Activated T-cell treated with anti-CD3 and anti-CD28 coated beads, Interleukin-2, amount 50 U/mL, for 4 hours (primary cell): ENCODE data around the gene CYP27B1. TPM values are rescaled to one million over a fixed set of nuclear protein-coding genes. Genes with fewer than 3 reads are reported as not detected.

Experiments
- ATAC-seq, 2 donors: fragments of 200-7000 bp; cut with Tn5 transposase; one replicate each; pipeline ENCODE4 v1.10.0; 2021
- DNase-seq: peaks from one replicate; pipeline ENCODE4 v3.0.0-alpha.2; 2020
- H3K27me3 Mint-ChIP-seq: one replicate; pipeline ENCODE4 v1.8.0; 2021; ENCODE audit warnings: low read depth, mixed read lengths
- H3K36me3 Mint-ChIP-seq: one replicate; pipeline ENCODE4 v1.8.0; 2022; ENCODE audit warnings: mixed read lengths; ENCODE audit not compliant: insufficient read depth
- H3K4me1 Mint-ChIP-seq: one replicate; pipeline ENCODE4 v1.8.0; 2021; ENCODE audit warnings: low read depth, mixed read lengths
- H3K4me3 Mint-ChIP-seq: one replicate; pipeline ENCODE4 v1.8.0; 2021; ENCODE audit warnings: mild to moderate bottlenecking, moderate library complexity, mixed read lengths
- H3K9me3 Mint-ChIP-seq: one replicate; pipeline ENCODE4 v1.8.0; 2021; ENCODE audit warnings: mixed read lengths
- total RNA-seq, 3 donors: library from RNA; stranded (reverse); gene quantifications; one replicate each; pipeline ENCODE4 v1.2.1, GENCODE V29; 2021

The CYP27B1 gene
- total RNA-seq, 3 donors from 2014 or later, result 18.4 to 19.6 (median 19.5) TPM

GRCh38 chr12:57754411-57755193, 12.3 kb downstream of the CYP27B1 start, which contains the start of gene MARCHF9:
Gene MARCHF9 (plus strand): TSS chr12:57755103. CDS start chr12:57755529, 426 bp downstream.
- peak within 1 kb of the TSS; percentile 86 for H3K4me3 Mint-ChIP-seq
- H3K27me3 Mint-ChIP-seq, result no peaks in the 10 kb centered on the region
- no peaks in the 10 kb centered on the region for H3K9me3 Mint-ChIP-seq
- peaks cover 21% of the 10 kb centered on the region for H3K36me3 Mint-ChIP-seq
- peak; percentile 46 to 48 for ATAC-seq
- peak; percentile 80 for DNase-seq
- H3K4me1 Mint-ChIP-seq, result peaks cover 58% of the 10 kb centered on the region

- Mint-ChIP-seq H3K36me3 (peaks cover 24% of the 10 kb centered on the region), H3K4me3 (peak overlapping the region; percentile 86), H3K27me3 (no peaks in the 10 kb centered on the region)
Observed at GRCh38 chr12:57753756-57754337, 13.0 kb downstream of the CYP27B1 start.

GRCh38 chr12:57752668-57753000, 14.2 kb downstream of the CYP27B1 start:
- H3K36me3 Mint-ChIP-seq, result peaks cover 25% of the 10 kb centered on the region
- ATAC-seq (no peak), DNase-seq (no peak)
- no peaks in the 10 kb centered on the region for H3K27me3 Mint-ChIP-seq
- H3K4me1 Mint-ChIP-seq, result peaks cover 54% of the 10 kb centered on the region
- peak overlapping the region; percentile 96 for H3K4me3 Mint-ChIP-seq
- H3K9me3 Mint-ChIP-seq, result no peaks in the 10 kb centered on the region

More at GRCh38 chr12:57753756-57754337, 13.0 kb downstream of the CYP27B1 start:
- DNase-seq (no peak), ATAC-seq (no peak)
- Mint-ChIP-seq H3K4me1 (peaks cover 54% of the 10 kb centered on the region), H3K9me3 (no peaks in the 10 kb centered on the region)

- ATAC-seq (peak; percentile 71 to 76), DNase-seq (peak; percentile 96)
- H3K36me3 Mint-ChIP-seq, result peaks cover 30% of the 10 kb centered on the region
- H3K27me3 Mint-ChIP-seq, result no peaks in the 10 kb centered on the region
- peaks cover 53% of the 10 kb centered on the region for H3K4me1 Mint-ChIP-seq
- peak within 1 kb of the TSS; percentile 96 for H3K4me3 Mint-ChIP-seq
- no peaks in the 10 kb centered on the region for H3K9me3 Mint-ChIP-seq
Observed at GRCh38 chr12:57751788-57752667, 14.8 kb downstream of the CYP27B1 start, which contains the start of gene CDK4. Gene CDK4 (minus strand): TSS chr12:57752310. CDS start chr12:57751717, 593 bp downstream.

- Mint-ChIP-seq H3K4me3 (peak overlapping the region; percentile 96), H3K9me3 (no peaks in the 10 kb centered on the region), H3K27me3 (no peaks in the 10 kb centered on the region), H3K4me1 (peaks cover 48% of the 10 kb centered on the region), H3K36me3 (peaks cover 32% of the 10 kb centered on the region)
- DNase-seq (no peak), ATAC-seq (no peak)
Observed at GRCh38 chr12:57751432-57751787, 15.5 kb downstream of the CYP27B1 start.

- no peaks in the 10 kb centered on the region for H3K9me3 Mint-ChIP-seq
- no peak for ATAC-seq
- no peaks in the 10 kb centered on the region for H3K27me3 Mint-ChIP-seq
- DNase-seq, result no peak
- peaks cover 38% of the 10 kb centered on the region for H3K36me3 Mint-ChIP-seq
- H3K4me3 Mint-ChIP-seq, result peak overlapping the region; percentile 96
- peaks cover 49% of the 10 kb centered on the region for H3K4me1 Mint-ChIP-seq
Observed at GRCh38 chr12:57750561-57751431, 16.1 kb downstream of the CYP27B1 start.

- peaks cover 41% of the 10 kb centered on the region for H3K36me3 Mint-ChIP-seq
- H3K27me3 Mint-ChIP-seq, result no peaks in the 10 kb centered on the region
- DNase-seq, result no peak
- no peak for ATAC-seq
- peaks cover 57% of the 10 kb centered on the region for H3K4me1 Mint-ChIP-seq
- H3K9me3 Mint-ChIP-seq, result no peaks in the 10 kb centered on the region
- H3K4me3 Mint-ChIP-seq, result no peak overlapping the region
Observed at GRCh38 chr12:57749061-57749460, 17.8 kb downstream of the CYP27B1 start.

- Mint-ChIP-seq H3K4me1 (peaks cover 49% of the 10 kb centered on the region), H3K4me3 (peak overlapping the region; percentile 95), H3K9me3 (no peaks in the 10 kb centered on the region), H3K27me3 (no peaks in the 10 kb centered on the region), H3K36me3 (peaks cover 34% of the 10 kb centered on the region)
- no peak for ATAC-seq
- no peak for DNase-seq
Observed at GRCh38 chr12:57746025-57746424, 20.9 kb downstream of the CYP27B1 start.

- Mint-ChIP-seq H3K4me1 (peaks cover 49% of the 10 kb centered on the region), H3K4me3 (peak overlapping the region; percentile 95), H3K36me3 (peaks cover 30% of the 10 kb centered on the region), H3K9me3 (no peaks in the 10 kb centered on the region), H3K27me3 (no peaks in the 10 kb centered on the region)
- ATAC-seq (no peak), DNase-seq (no peak)
Observed at GRCh38 chr12:57745485-57745881, 21.4 kb downstream of the CYP27B1 start.

GRCh38 chr12:57744777-57745484, 21.9 kb downstream of the CYP27B1 start, which contains the start of gene TSPAN31:
Gene TSPAN31 (plus strand): TSS chr12:57745039. CDS start chr12:57745155, 116 bp downstream.
- peak within 1 kb of the TSS; percentile 95 for H3K4me3 Mint-ChIP-seq
- H3K27me3 Mint-ChIP-seq, result no peaks in the 10 kb centered on the region
- H3K4me1 Mint-ChIP-seq, result peaks cover 47% of the 10 kb centered on the region
- DNase-seq, result peak; percentile 92
- H3K36me3 Mint-ChIP-seq, result peaks cover 27% of the 10 kb centered on the region
- ATAC-seq, result peak; percentile 88 to 91
- H3K9me3 Mint-ChIP-seq, result no peaks in the 10 kb centered on the region

GRCh38 chr12:57744194-57744776, 22.6 kb downstream of the CYP27B1 start:
- H3K36me3 Mint-ChIP-seq, result peaks cover 27% of the 10 kb centered on the region
- H3K4me3 Mint-ChIP-seq, result peak overlapping the region; percentile 95
- H3K27me3 Mint-ChIP-seq, result no peaks in the 10 kb centered on the region
- H3K9me3 Mint-ChIP-seq, result no peaks in the 10 kb centered on the region
- ATAC-seq (peak; percentile 46 to 48), DNase-seq (peak; percentile 66)
- H3K4me1 Mint-ChIP-seq, result peaks cover 54% of the 10 kb centered on the region

GRCh38 chr12:57743769-57744168, 23.1 kb downstream of the CYP27B1 start:
- Mint-ChIP-seq H3K9me3 (no peaks in the 10 kb centered on the region), H3K4me1 (peaks cover 58% of the 10 kb centered on the region), H3K27me3 (no peaks in the 10 kb centered on the region), H3K36me3 (peaks cover 26% of the 10 kb centered on the region), H3K4me3 (peak overlapping the region; percentile 95)
- DNase-seq (no peak), ATAC-seq (no peak)
